HCT116 (cell line): ENCODE data around the gene PICALM. TPM values are rescaled to one million over a fixed set of nuclear protein-coding genes. Genes with fewer than 3 reads are reported as not detected.

Experiments used
- ATAC-seq: fragments of 200-7000 bp; cut with Tn5 transposase; 2 replicates; pipeline ENCODE4 v1.9.1; 2020; ENCODE audit warnings: mild to moderate bottlenecking, moderate library complexity
- BruUV-seq: library from RNA; stranded (reverse); fragments of 400-500 nt; replicated peaks from 2 replicates; lab custom pipeline; 2021; lab: Mats Ljungman, UMichigan
- CTCF ChIA-PET: fragments of 300-600 bp; sonication (Branson Sonifier 250); formaldehyde crosslinking; loops from one replicate; lab custom pipeline; 2021; ENCODE audit warnings: antibody characterized with exemption; lab: Charles Lee
- POLR2A ChIA-PET: fragments of 300-600, 350-600 bp; sonication (Branson Sonifier 250); formaldehyde crosslinking; loops from one replicate; lab custom pipeline; 2021; ENCODE audit warnings: antibody characterized with exemption; lab: Charles Lee
- RAD21 ChIA-PET, 2 experiments: fragments of 300-600 bp; sonication (Branson Sonifier 250); formaldehyde crosslinking; loops; one replicate each; lab custom pipeline; 2023; ENCODE audit warnings: low total read pairs in 2 of 2; ENCODE audit not compliant: uncharacterized antibody in 2 of 2, unreplicated experiment in 2 of 2, low non-redundant PET in 1 of 2; lab: Charles Lee
- DNase-seq: peaks from one replicate; pipeline ENCODE4 v3.0.0-alpha.2; 2010; ENCODE audit warnings: low read depth, low spot score
- H2AFZ ChIP-seq: fragments of 200-600 bp; shearing (Covaris generic), sonication (generic); 2 replicates; pipeline ENCODE4 v1.6.1; 2017; ENCODE audit warnings: low read depth, mixed run types, mixed read lengths, antibody characterized with exemption, low read length; ENCODE audit not compliant: poor library complexity, severe bottlenecking
- H3K27ac ChIP-seq: 2 replicates; pipeline ENCODE4 v1.5.1; 2012; ENCODE audit warnings: low read depth, low read length
- H3K27me3 ChIP-seq: fragments of 200-600 bp; sonication (generic); 2 replicates; pipeline ENCODE4 v1.6.1; 2016; ENCODE audit warnings: mixed run types, low read length, mixed read lengths; ENCODE audit not compliant: insufficient read depth
- H3K36me3 ChIP-seq, 2 experiments: fragments of 200-500 bp in 1 of 2; fragments of 200-600 bp in 1 of 2; sonication (Bioruptor generic) in 1 of 2; sonication (generic) in 1 of 2; 2 replicates each; pipeline versions ENCODE4 v1.5.1 to v1.6.1; 2014 to 2016; ENCODE audit warnings: low read length in 2 of 2, inconsistent platforms in 1 of 2, mixed read lengths in 1 of 2, mixed run types in 1 of 2; ENCODE audit not compliant: insufficient read depth in 2 of 2, control insufficient read depth in 1 of 2
- H3K4me1 ChIP-seq, 2 experiments: fragments of 200-600 bp in 1 of 2; sonication (generic) in 1 of 2; 2 replicates each; pipeline versions ENCODE4 v1.5.1 to v1.6.1; 2012 to 2017; ENCODE audit warnings: low read length in 2 of 2, inconsistent platforms in 1 of 2, mild to moderate bottlenecking in 1 of 2, mixed read lengths in 1 of 2, mixed run types in 1 of 2, moderate library complexity in 1 of 2; ENCODE audit not compliant: insufficient read depth in 2 of 2, control insufficient read depth in 1 of 2
- H3K4me2 ChIP-seq: fragments of 200-600 bp; sonication (generic); 2 replicates; pipeline ENCODE4 v1.6.1; 2017; ENCODE audit warnings: mixed run types, low read length, mixed read lengths
- H3K4me3 ChIP-seq, 2 experiments: fragments of 200-600 bp in 1 of 2; sonication (generic) in 1 of 2; replicated peaks in 1 of 2; 2 replicates each; pipeline ENCODE4 v1.5.1; 2011 to 2016; ENCODE audit warnings: low read length in 2 of 2, control low read depth in 1 of 2, low read depth in 1 of 2, mild to moderate bottlenecking in 1 of 2, mixed read lengths in 1 of 2, mixed run types in 1 of 2
- H3K79me2 ChIP-seq: fragments of 200-600 bp; sonication (generic); 2 replicates; pipeline ENCODE4 v1.6.1; 2017; ENCODE audit warnings: mild to moderate bottlenecking, mixed run types, low read length, moderate library complexity, mixed read lengths; ENCODE audit not compliant: insufficient read depth
- H3K9ac ChIP-seq: fragments of 200-600 bp; sonication (generic); 2 replicates; pipeline ENCODE4 v1.6.1; 2016; ENCODE audit warnings: low read length, mixed read lengths
- H3K9me2 ChIP-seq: fragments of 200-600 bp; sonication (generic), shearing (Covaris generic); 2 replicates; pipeline ENCODE4 v1.6.1; 2017; ENCODE audit warnings: mixed run types, mild to moderate bottlenecking, moderate library complexity; ENCODE audit not compliant: insufficient read depth
- H3K9me3 ChIP-seq, 2 experiments: fragments of 200-500 bp in 1 of 2; fragments of 200-600 bp in 1 of 2; sonication (Bioruptor generic) in 1 of 2; sonication (generic) in 1 of 2; 2 replicates each; pipeline ENCODE4 v1.6.1; 2014 to 2017; ENCODE audit warnings: low read length in 2 of 2, mixed read lengths in 2 of 2, inconsistent platforms in 1 of 2, low read depth in 1 of 2, mild to moderate bottlenecking in 1 of 2, mixed run types in 1 of 2, moderate library complexity in 1 of 2; ENCODE audit not compliant: control insufficient read depth in 1 of 2, insufficient read depth in 1 of 2
- H4K20me1 ChIP-seq: fragments of 200-600 bp; sonication (generic), shearing (Covaris generic); 2 replicates; pipeline ENCODE4 v1.6.1; 2017; ENCODE audit warnings: mixed run types, mild to moderate bottlenecking, moderate library complexity; ENCODE audit not compliant: insufficient read depth
- CEBPB ChIP-seq: IDR thresholded peaks from 2 replicates; pipeline ENCODE4 v1.6.1; 2012; ENCODE audit warnings: low read depth
- CTCF ChIP-seq, 3 experiments: fragments of 200-600 bp in 1 of 3; sonication (generic) in 1 of 3; IDR thresholded peaks in 2 of 3; conservative IDR thresholded peaks in 1 of 3; 2 replicates each; pipeline ENCODE4 v1.5.1; 2012 to 2017; ENCODE audit warnings: low read depth in 2 of 3, low read length in 2 of 3, antibody characterized with exemption in 1 of 3, borderline replicate concordance in 1 of 3, control low read depth in 1 of 3, mild to moderate bottlenecking in 1 of 3, mixed read lengths in 1 of 3, mixed run types in 1 of 3, moderate library complexity in 1 of 3; ENCODE audit not compliant: insufficient read depth in 1 of 3
- EGR1 ChIP-seq: IDR thresholded peaks from 2 replicates; pipeline ENCODE4 v1.6.1; 2012; ENCODE audit warnings: low read depth
- EZH2 ChIP-seq: fragments of 200-600 bp; sonication (generic); IDR thresholded peaks from 2 replicates; pipeline ENCODE4 v1.6.1; 2017; ENCODE audit warnings: antibody characterized with exemption, mixed run types
- EZH2phosphoT487 ChIP-seq: fragments of 200-600 bp; IDR thresholded peaks from 2 replicates; pipeline ENCODE4 v1.6.1; 2018; ENCODE audit warnings: antibody characterized with exemption, borderline replicate concordance
- FOSL1 ChIP-seq: IDR thresholded peaks from 2 replicates; pipeline ENCODE4 v1.6.1; 2012; ENCODE audit warnings: low read depth
- MAX ChIP-seq: IDR thresholded peaks from 2 replicates; pipeline ENCODE4 v1.6.1; 2012
- REST ChIP-seq: IDR thresholded peaks from 2 replicates; pipeline ENCODE4 v1.6.1; 2012; ENCODE audit warnings: low read depth
- SIN3A ChIP-seq: IDR thresholded peaks from 2 replicates; pipeline ENCODE4 v1.6.1; 2012; ENCODE audit warnings: low read depth
- SP1 ChIP-seq: IDR thresholded peaks from 2 replicates; pipeline ENCODE4 v1.6.1; 2012; ENCODE audit warnings: low read depth
- YY1 ChIP-seq: IDR thresholded peaks from 2 replicates; pipeline ENCODE4 v1.6.1; 2011; ENCODE audit warnings: low read length, low read depth, moderate library complexity, mild to moderate bottlenecking; ENCODE audit not compliant: insufficient replicate concordance; ENCODE audit errors: extremely low read depth
- intact Hi-C: fragments of 100-400 bp; cut with micrococcal nuclease; formaldehyde crosslinking; loops from 2 replicates; pipeline ENCODE4 v1.10.0; 2022
- total RNA-seq: library from RNA; stranded (reverse); gene quantifications from one replicate; pipeline ENCODE4 v1.2.1, GENCODE V29; 2021; ENCODE audit not compliant: unreplicated experiment

The PICALM gene
- total RNA-seq, 1 experiment from 2014 or later: 90.6 TPM

GRCh38 chr11:86043765-86044503 is 24.9 kb downstream of the PICALM start:
- Histone ChIP-seq H3K27me3 (no peaks in the 10 kb centered on the region), H3K9me3 (no peaks in the 10 kb centered on the region), H3K9me2 (no peaks in the 10 kb centered on the region), H3K36me3 (no peaks in the 10 kb centered on the region), H3K4me3 (no peak overlapping the region), H3K79me2 (peaks cover 94% of the 10 kb centered on the region), H3K4me1 (peaks cover 0 to 7% of the 10 kb centered on the region in 2 experiments; a peak in 3 of 4 replicates), H3K4me2 (no peak overlapping the region), H2AFZ (no peak overlapping the region), H4K20me1 (peaks cover 6% of the 10 kb centered on the region; the same call in 1 of the 2 replicates), H3K9ac (no peak overlapping the region), H3K27ac (no peak overlapping the region)
- RAD21 ChIA-PET: no interaction called here
- POLR2A ChIA-PET: no interaction called here
- CTCF ChIA-PET: no interaction called here
- no peak for DNase-seq
- TF ChIP-seq FOSL1: no peak
- TF ChIP-seq SP1: no peak
- no peak for TF ChIP-seq YY1
- no peak for TF ChIP-seq SIN3A
- TF ChIP-seq MAX: no peak
- TF ChIP-seq EGR1: no peak
- no peak for TF ChIP-seq EZH2phosphoT487
- TF ChIP-seq CTCF (IDR thresholded peaks at IDR 0.05 in 2 of 3, conservative IDR thresholded peaks at IDR 0.05 in 1 of 3; ENCODE audit: borderline replicate concordance in 1 of 3, insufficient read depth in 1 of 3, low read depth in 2 of 3, low read length in 2 of 3): no peak
- no peak for TF ChIP-seq REST
- TF ChIP-seq CEBPB: no peak
- no peak for TF ChIP-seq EZH2
- no TSS peak for BruUV-seq
- intact Hi-C loops: loop anchor here (2.0 to 10.0 kb wide), 3 partner anchors 173 to 231 kb away; partner anchors contain the start of gene CCDC83
- ATAC-seq: no peak
